ENCODE measurements around the gene EIF4G1.

EIF4G1 gene

DNA sequence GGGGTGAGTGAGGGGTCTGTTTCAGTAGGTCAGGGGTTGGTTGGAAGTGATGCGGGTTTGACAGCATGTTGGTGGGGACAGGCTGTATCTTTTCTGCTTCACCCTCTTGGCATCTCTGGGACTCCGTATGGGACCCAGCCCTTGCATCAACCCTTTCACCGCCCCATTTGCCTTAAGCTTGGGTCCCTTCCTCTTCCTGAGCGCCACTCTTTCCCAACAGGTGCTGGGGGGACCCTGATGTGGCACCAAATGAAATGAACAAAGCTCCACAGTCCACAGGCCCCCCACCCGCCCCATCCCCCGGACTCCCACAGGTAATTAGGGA, 1.1 kb downstream of the EIF4G1 start:
- no peaks in the 10 kb centered on the region for H3K9me3 ChIP-seq (ENCODE audit: control insufficient read depth, low read length)
- H3K27me3 ChIP-seq (ENCODE audit: control insufficient read depth in 1 of 2, insufficient read depth in 1 of 2, low read length in 2 of 2) = no peaks in the 10 kb centered on the region
- peaks cover 27 to 28% of the 10 kb centered on the region in 2 experiments for H3K36me3 ChIP-seq (ENCODE audit: control insufficient read depth in 1 of 2, insufficient read depth in 2 of 2, low read depth in 1 of 2, low read length in 2 of 2)
- H3K14ac ChIP-seq (ENCODE audit: low read length in 2 of 2) = peak overlapping the region; percentile 25 to 89
- peak overlapping the region; percentile 96 for H3K9ac ChIP-seq (ENCODE audit: low read length)
- H3K4me3 ChIP-seq (ENCODE audit: insufficient read depth in 1 of 2, low read depth in 1 of 2, low read length in 2 of 2) = peak overlapping the region; percentile 85 to 92
- 0% methylated on average over 3 of the region's 6 CpGs for WGBS
- H3K4me2 ChIP-seq (ENCODE audit: low read length, poor library complexity, severe bottlenecking) = peak overlapping the region; percentile 86
- peaks cover 2% of the 10 kb centered on the region for H3K79me1 ChIP-seq (replicated peaks; ENCODE audit: low read length, poor library complexity, severe bottlenecking)
- peak overlapping the region; percentile 87 for H4K91ac ChIP-seq (ENCODE audit: low read length)
- peaks cover 32% of the 10 kb centered on the region for H3K4me1 ChIP-seq (ENCODE audit: control insufficient read depth, insufficient read depth, low read depth, low read length)
- H4K8ac ChIP-seq (ENCODE audit: low read length) = peak overlapping the region; percentile 88
- peak overlapping the region; percentile 85 to 97 for H3K18ac ChIP-seq (ENCODE audit: low read depth in 1 of 2, low read length in 2 of 2)
- H2BK12ac ChIP-seq (ENCODE audit: low read length in 2 of 2) = peak overlapping the region in 1 of 2 experiments; percentile 77
- H2BK120ac ChIP-seq (ENCODE audit: low read depth, low read length) = peak overlapping the region; percentile 97
- no peak overlapping the region for H2AFZ ChIP-seq (ENCODE audit: low read depth, low read length)
- H2AK5ac ChIP-seq (ENCODE audit: low read length, severe bottlenecking) = peak overlapping the region; percentile 21
- DNase-seq = no peak
- peak overlapping the region; percentile 95 to 99 for H3K4ac ChIP-seq (ENCODE audit: low read depth in 1 of 2, low read length in 2 of 2)
- H3K27ac ChIP-seq (ENCODE audit: low read length, poor library complexity, severe bottlenecking) = peak overlapping the region; percentile 90
- no peak overlapping the region for H2BK15ac ChIP-seq (ENCODE audit: low read depth, poor library complexity, severe bottlenecking)
- peak overlapping the region in 1 of 2 experiments; percentile 86 for H3K23ac ChIP-seq (ENCODE audit: low read length in 2 of 2)
- H2BK5ac ChIP-seq (ENCODE audit: low read depth, low read length, poor library complexity, severe bottlenecking) = peak overlapping the region; percentile 94

DNA sequence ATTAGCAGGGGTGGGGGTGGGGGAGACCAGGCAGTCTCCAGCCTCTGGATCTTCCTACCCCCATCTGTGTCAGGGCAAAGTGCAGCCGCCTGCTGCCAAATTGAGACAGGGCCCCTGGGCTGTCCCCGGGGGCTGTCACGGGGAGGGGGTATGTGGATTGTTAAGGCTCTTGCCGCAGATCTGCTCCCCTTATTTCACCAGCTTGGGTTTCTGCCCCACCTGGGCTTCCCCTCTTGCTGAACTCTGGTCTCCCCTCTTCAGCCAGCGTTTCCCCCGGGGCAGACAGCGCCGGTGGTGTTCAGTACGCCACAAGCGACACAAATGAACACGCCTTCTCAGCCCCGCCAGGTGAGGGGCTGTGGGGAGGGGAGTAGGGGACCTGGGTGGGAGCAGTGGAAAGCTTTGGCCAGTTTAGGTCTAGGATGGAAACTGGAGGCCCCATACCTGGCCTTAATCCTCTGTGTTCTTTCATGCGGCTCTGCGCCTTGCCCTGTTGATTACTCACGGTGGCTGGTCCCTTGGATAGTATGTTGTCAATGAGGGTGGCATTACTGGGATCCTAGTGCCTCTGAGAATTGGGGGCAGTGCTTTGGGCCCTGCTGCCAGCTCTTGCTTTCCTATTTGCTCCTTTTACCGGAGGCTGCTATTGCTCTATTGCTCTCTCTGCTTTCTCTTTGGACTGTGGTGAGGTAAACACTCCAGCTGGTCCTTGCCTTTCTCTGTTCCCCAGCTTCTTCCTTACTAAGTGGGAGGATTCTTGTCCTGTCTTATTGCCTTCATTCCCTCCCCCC, 1.7 kb downstream of the EIF4G1 start:
- peaks cover 32 to 34% of the 10 kb centered on the region in 2 experiments for H3K36me3 ChIP-seq (ENCODE audit: control insufficient read depth in 1 of 2, insufficient read depth in 2 of 2, low read depth in 1 of 2, low read length in 2 of 2)
- peak overlapping the region in 1 of 2 experiments; percentile 0 for H3K14ac ChIP-seq (ENCODE audit: low read length in 2 of 2)
- no peaks in the 10 kb centered on the region for H3K27me3 ChIP-seq (ENCODE audit: control insufficient read depth in 1 of 2, insufficient read depth in 1 of 2, low read length in 2 of 2)
- no peak overlapping the region for H4K91ac ChIP-seq (ENCODE audit: low read length)
- DNase-seq = peak; percentile 59
- H3K18ac ChIP-seq (ENCODE audit: low read depth in 1 of 2, low read length in 2 of 2) = peak overlapping the region in 1 of 2 experiments; percentile 6
- peaks cover 5% of the 10 kb centered on the region for H3K79me1 ChIP-seq (replicated peaks; ENCODE audit: low read length, poor library complexity, severe bottlenecking)
- no peak overlapping the region for H2BK15ac ChIP-seq (ENCODE audit: low read depth, poor library complexity, severe bottlenecking)
- H3K4me2 ChIP-seq (ENCODE audit: low read length, poor library complexity, severe bottlenecking) = peak overlapping the region; percentile 86
- no peaks in the 10 kb centered on the region for H3K9me3 ChIP-seq (ENCODE audit: control insufficient read depth, low read length)
- H2AK5ac ChIP-seq (ENCODE audit: low read length, severe bottlenecking) = no peak overlapping the region
- no peak overlapping the region for H2BK12ac ChIP-seq (ENCODE audit: low read length in 2 of 2)
- peaks cover 32% of the 10 kb centered on the region for H3K4me1 ChIP-seq (ENCODE audit: control insufficient read depth, insufficient read depth, low read depth, low read length)
- peak overlapping the region; percentile 59 for H3K27ac ChIP-seq (ENCODE audit: low read length, poor library complexity, severe bottlenecking)
- no peak overlapping the region for H4K8ac ChIP-seq (ENCODE audit: low read length)
- H3K4me3 ChIP-seq (ENCODE audit: insufficient read depth in 1 of 2, low read depth in 1 of 2, low read length in 2 of 2) = peak overlapping the region; percentile 85 to 92
- no peak overlapping the region for H2BK5ac ChIP-seq (ENCODE audit: low read depth, low read length, poor library complexity, severe bottlenecking)
- no peak overlapping the region for H2AFZ ChIP-seq (ENCODE audit: low read depth, low read length)
- peak overlapping the region; percentile 97 for H2BK120ac ChIP-seq (ENCODE audit: low read depth, low read length)
- H3K4ac ChIP-seq (ENCODE audit: low read depth in 1 of 2, low read length in 2 of 2) = peak overlapping the region in 1 of 2 experiments; percentile 99
- 65% methylated on average over 13 of the region's 16 CpGs for WGBS
- no peak overlapping the region for H3K23ac ChIP-seq (ENCODE audit: low read length in 2 of 2)
- H3K9ac ChIP-seq (ENCODE audit: low read length) = peak overlapping the region; percentile 96

DNA sequence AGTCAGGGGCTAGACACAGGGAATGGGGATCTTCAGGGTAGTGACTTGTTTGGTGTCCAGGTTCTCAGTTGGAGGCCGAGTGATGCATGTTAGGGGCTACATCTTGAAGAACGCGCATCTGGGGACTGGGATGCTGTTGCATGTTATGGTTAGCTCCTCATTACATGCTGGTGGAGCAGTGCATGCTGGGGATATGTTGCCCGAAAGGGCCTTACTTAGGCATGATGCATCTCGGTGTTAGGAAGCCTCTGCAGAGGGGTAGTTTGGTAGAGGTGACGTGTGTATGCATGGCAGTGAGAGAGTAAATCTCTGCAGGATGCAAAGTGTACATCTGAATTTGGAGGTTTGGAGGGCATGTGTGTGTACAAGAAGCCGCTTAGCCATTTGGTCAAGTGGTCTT, 2.4 kb downstream of the EIF4G1 start:
- Histone ChIP-seq H2BK15ac (ENCODE audit: low read depth, poor library complexity, severe bottlenecking) (no peak overlapping the region), H2BK120ac (ENCODE audit: low read depth, low read length) (no peak overlapping the region), H3K27me3 (ENCODE audit: control insufficient read depth in 1 of 2, insufficient read depth in 1 of 2, low read length in 2 of 2) (no peaks in the 10 kb centered on the region), H3K4me1 (ENCODE audit: control insufficient read depth, insufficient read depth, low read depth, low read length) (peaks cover 32% of the 10 kb centered on the region), H3K27ac (ENCODE audit: low read length, poor library complexity, severe bottlenecking) (no peak overlapping the region), H4K91ac (ENCODE audit: low read length) (no peak overlapping the region), H4K8ac (ENCODE audit: low read length) (no peak overlapping the region), H3K79me1 (replicated peaks; ENCODE audit: low read length, poor library complexity, severe bottlenecking) (peaks cover 8% of the 10 kb centered on the region), H3K4me3 (ENCODE audit: insufficient read depth in 1 of 2, low read depth in 1 of 2, low read length in 2 of 2) (peak overlapping the region in 1 of 2 experiments; percentile 92), H3K9ac (ENCODE audit: low read length) (peak overlapping the region; percentile 96), H3K18ac (ENCODE audit: low read depth in 1 of 2, low read length in 2 of 2) (no peak overlapping the region), H3K14ac (ENCODE audit: low read length in 2 of 2) (no peak overlapping the region), H3K23ac (ENCODE audit: low read length in 2 of 2) (no peak overlapping the region), H2AK5ac (ENCODE audit: low read length, severe bottlenecking) (no peak overlapping the region), H2BK5ac (ENCODE audit: low read depth, low read length, poor library complexity, severe bottlenecking) (no peak overlapping the region), H3K4ac (ENCODE audit: low read depth in 1 of 2, low read length in 2 of 2) (no peak overlapping the region), H3K9me3 (ENCODE audit: control insufficient read depth, low read length) (no peaks in the 10 kb centered on the region), H2AFZ (ENCODE audit: low read depth, low read length) (no peak overlapping the region), H3K36me3 (ENCODE audit: control insufficient read depth in 1 of 2, insufficient read depth in 2 of 2, low read depth in 1 of 2, low read length in 2 of 2) (peaks cover 40 to 41% of the 10 kb centered on the region in 2 experiments), H2BK12ac (ENCODE audit: low read length in 2 of 2) (no peak overlapping the region), H3K4me2 (ENCODE audit: low read length, poor library complexity, severe bottlenecking) (peak overlapping the region; percentile 86)
- no peak for DNase-seq
- 92% methylated on average over 7 of the region's 7 CpGs for WGBS

DNA sequence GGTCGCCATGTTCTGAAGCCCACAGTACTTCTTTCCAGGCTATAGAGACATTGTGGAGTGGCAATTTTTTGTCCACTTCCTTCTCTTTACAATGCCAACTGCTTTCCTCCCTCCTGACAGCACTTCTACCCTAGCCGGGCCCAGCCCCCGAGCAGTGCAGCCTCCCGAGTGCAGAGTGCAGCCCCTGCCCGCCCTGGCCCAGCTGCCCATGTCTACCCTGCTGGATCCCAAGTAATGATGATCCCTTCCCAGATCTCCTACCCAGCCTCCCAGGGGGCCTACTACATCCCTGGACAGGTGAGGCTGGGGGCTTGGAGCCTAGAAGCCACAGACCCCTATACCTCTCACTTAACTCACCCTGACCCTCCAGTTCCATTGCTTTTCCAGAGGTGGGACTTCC, 2.8 kb downstream of the EIF4G1 start:
- Histone ChIP-seq H3K27me3 (ENCODE audit: control insufficient read depth in 1 of 2, insufficient read depth in 1 of 2, low read length in 2 of 2) (no peaks in the 10 kb centered on the region), H3K4me3 (ENCODE audit: insufficient read depth in 1 of 2, low read depth in 1 of 2, low read length in 2 of 2) (peak overlapping the region in 1 of 2 experiments; percentile 92), H2BK5ac (ENCODE audit: low read depth, low read length, poor library complexity, severe bottlenecking) (no peak overlapping the region), H3K36me3 (ENCODE audit: control insufficient read depth in 1 of 2, insufficient read depth in 2 of 2, low read depth in 1 of 2, low read length in 2 of 2) (peaks cover 44% of the 10 kb centered on the region in 2 experiments), H2AK5ac (ENCODE audit: low read length, severe bottlenecking) (peak overlapping the region; percentile 31), H3K23ac (ENCODE audit: low read length in 2 of 2) (no peak overlapping the region), H3K79me1 (replicated peaks; ENCODE audit: low read length, poor library complexity, severe bottlenecking) (peaks cover 10% of the 10 kb centered on the region), H2BK12ac (ENCODE audit: low read length in 2 of 2) (no peak overlapping the region), H3K4ac (ENCODE audit: low read depth in 1 of 2, low read length in 2 of 2) (no peak overlapping the region), H3K27ac (ENCODE audit: low read length, poor library complexity, severe bottlenecking) (peak overlapping the region; percentile 30), H3K9me3 (ENCODE audit: control insufficient read depth, low read length) (no peaks in the 10 kb centered on the region), H3K9ac (ENCODE audit: low read length) (peak overlapping the region; percentile 96), H2BK120ac (ENCODE audit: low read depth, low read length) (no peak overlapping the region), H3K4me1 (ENCODE audit: control insufficient read depth, insufficient read depth, low read depth, low read length) (peaks cover 32% of the 10 kb centered on the region), H3K4me2 (ENCODE audit: low read length, poor library complexity, severe bottlenecking) (peak overlapping the region; percentile 86), H2AFZ (ENCODE audit: low read depth, low read length) (no peak overlapping the region), H4K91ac (ENCODE audit: low read length) (no peak overlapping the region), H3K18ac (ENCODE audit: low read depth in 1 of 2, low read length in 2 of 2) (no peak overlapping the region), H3K14ac (ENCODE audit: low read length in 2 of 2) (peak overlapping the region in 1 of 2 experiments; percentile 31), H4K8ac (ENCODE audit: low read length) (no peak overlapping the region), H2BK15ac (ENCODE audit: low read depth, poor library complexity, severe bottlenecking) (no peak overlapping the region)
- no peak for DNase-seq
- 98% methylated on average over 5 of the region's 5 CpGs for WGBS

Data from mesenchymal stem cell (in vitro differentiated cells and primary cell).